ENCODE measurements around the gene SLC45A1. TPM values are rescaled to one million over a fixed set of nuclear protein-coding genes. Genes with fewer than 3 reads are reported as not detected.
"Not testable (repeated sequence)": the region's sequence is repeated elsewhere in the genome, so short reads cannot be mapped to it uniquely, and the experiment has no call there.

SLC45A1 gene
- polyA plus RNA-seq, 3 donors: 2.8 to 3.6 (median 3.5) TPM

- DNase-seq (ENCODE audit: low read depth in 3 of 3, low spot score in 2 of 3): no peak
These were observed 46.9 kb downstream of the SLC45A1 start for GRCh38 chr1:8364528-8365442.

- DNase-seq (ENCODE audit: low read depth in 3 of 3, low spot score in 2 of 3): no peak
These were observed 47.9 kb downstream of the SLC45A1 start for GRCh38 chr1:8365661-8366362.

GRCh38 chr1:8367571-8368194 lies 49.8 kb downstream of the SLC45A1 start:
- DNase-seq (ENCODE audit: low read depth in 3 of 3, low spot score in 2 of 3): no peak

GRCh38 chr1:8368956-8369639 lies 51.2 kb downstream of the SLC45A1 start:
- no peak for DNase-seq (ENCODE audit: low read depth in 3 of 3, low spot score in 2 of 3)

- no peak for DNase-seq (ENCODE audit: low read depth in 3 of 3, low spot score in 2 of 3)
These were observed 52.4 kb downstream of the SLC45A1 start for GRCh38 chr1:8370046-8370881.

- DNase-seq (ENCODE audit: low read depth in 3 of 3, low spot score in 2 of 3): no peak
These were observed 53.0 kb downstream of the SLC45A1 start for GRCh38 chr1:8370905-8371315.

- DNase-seq (ENCODE audit: low read depth in 3 of 3, low spot score in 2 of 3): no peak
These were observed 53.6 kb downstream of the SLC45A1 start for GRCh38 chr1:8371372-8371991.

- no peak for DNase-seq (ENCODE audit: low read depth in 3 of 3, low spot score in 2 of 3)
These were observed 55.2 kb downstream of the SLC45A1 start for GRCh38 chr1:8373125-8373524.

- no peak for DNase-seq (ENCODE audit: low read depth in 3 of 3, low spot score in 2 of 3)
These were observed 55.8 kb downstream of the SLC45A1 start for GRCh38 chr1:8373581-8374241.

GRCh38 chr1:8374356-8374755 lies 56.4 kb downstream of the SLC45A1 start:
- DNase-seq (ENCODE audit: low read depth in 3 of 3, low spot score in 2 of 3): no peak

GRCh38 chr1:8374812-8375211 lies 56.9 kb downstream of the SLC45A1 start:
- no peak for DNase-seq (ENCODE audit: low read depth in 3 of 3, low spot score in 2 of 3)

- no peak for DNase-seq (ENCODE audit: low read depth in 3 of 3, low spot score in 2 of 3)
These were observed 58.5 kb downstream of the SLC45A1 start for GRCh38 chr1:8376358-8376840.

- DNase-seq (ENCODE audit: low read depth in 3 of 3, low spot score in 2 of 3): no peak
These were observed 59.5 kb downstream of the SLC45A1 start for GRCh38 chr1:8377271-8377981.

GRCh38 chr1:8378178-8378577 lies 60.3 kb downstream of the SLC45A1 start:
- DNase-seq (ENCODE audit: low read depth in 3 of 3, low spot score in 2 of 3): no peak

- DNase-seq (ENCODE audit: low read depth in 3 of 3, low spot score in 2 of 3): no peak
These were observed 61.1 kb downstream of the SLC45A1 start for GRCh38 chr1:8378981-8379470.

GRCh38 chr1:8379513-8380186 lies 61.7 kb downstream of the SLC45A1 start:
- no peak for DNase-seq (ENCODE audit: low read depth in 3 of 3, low spot score in 2 of 3)

GRCh38 chr1:8380310-8380709 lies 62.4 kb downstream of the SLC45A1 start:
- not testable (repeated sequence) for DNase-seq (ENCODE audit: low read depth in 3 of 3, low spot score in 2 of 3)

Measured in right renal cortex interstitium (tissue), 3 donors.